HG03520 (cell line): ENCODE results near the gene RNF180.
"Not testable (repeated sequence)": the region's sequence is repeated elsewhere in the genome, so short reads cannot be mapped to it uniquely, and the experiment has no call there.

Source experiments
- ATAC-seq: cut with Tn5 transposase; IDR thresholded peaks from one replicate; pipeline ENCODE4 v1.9.1; 2021; ENCODE audit warnings: mild to moderate bottlenecking, moderate library complexity; ENCODE audit not compliant: unreplicated experiment

The RNF180 gene

DNA sequence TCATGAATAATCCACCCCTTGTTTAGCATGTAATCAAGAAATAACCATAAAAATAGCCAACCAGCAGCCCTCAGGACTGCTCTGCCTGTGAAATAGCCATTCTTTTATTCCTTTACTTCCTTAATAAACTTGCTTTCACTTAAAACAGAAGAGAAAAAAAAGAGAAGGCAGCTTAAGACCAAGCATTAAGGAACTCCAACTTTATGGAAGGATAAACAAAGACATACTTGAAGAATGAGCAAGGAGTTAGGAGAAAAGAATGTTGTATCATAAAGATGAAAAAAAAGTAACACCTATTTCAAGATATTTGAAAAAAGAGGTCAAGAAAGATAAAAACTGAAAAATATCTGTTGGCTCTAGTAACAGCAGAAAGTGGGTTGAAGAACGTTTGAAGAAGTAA lies 107.6 kb downstream of the RNF180 start:
- no peak for ATAC-seq

DNA sequence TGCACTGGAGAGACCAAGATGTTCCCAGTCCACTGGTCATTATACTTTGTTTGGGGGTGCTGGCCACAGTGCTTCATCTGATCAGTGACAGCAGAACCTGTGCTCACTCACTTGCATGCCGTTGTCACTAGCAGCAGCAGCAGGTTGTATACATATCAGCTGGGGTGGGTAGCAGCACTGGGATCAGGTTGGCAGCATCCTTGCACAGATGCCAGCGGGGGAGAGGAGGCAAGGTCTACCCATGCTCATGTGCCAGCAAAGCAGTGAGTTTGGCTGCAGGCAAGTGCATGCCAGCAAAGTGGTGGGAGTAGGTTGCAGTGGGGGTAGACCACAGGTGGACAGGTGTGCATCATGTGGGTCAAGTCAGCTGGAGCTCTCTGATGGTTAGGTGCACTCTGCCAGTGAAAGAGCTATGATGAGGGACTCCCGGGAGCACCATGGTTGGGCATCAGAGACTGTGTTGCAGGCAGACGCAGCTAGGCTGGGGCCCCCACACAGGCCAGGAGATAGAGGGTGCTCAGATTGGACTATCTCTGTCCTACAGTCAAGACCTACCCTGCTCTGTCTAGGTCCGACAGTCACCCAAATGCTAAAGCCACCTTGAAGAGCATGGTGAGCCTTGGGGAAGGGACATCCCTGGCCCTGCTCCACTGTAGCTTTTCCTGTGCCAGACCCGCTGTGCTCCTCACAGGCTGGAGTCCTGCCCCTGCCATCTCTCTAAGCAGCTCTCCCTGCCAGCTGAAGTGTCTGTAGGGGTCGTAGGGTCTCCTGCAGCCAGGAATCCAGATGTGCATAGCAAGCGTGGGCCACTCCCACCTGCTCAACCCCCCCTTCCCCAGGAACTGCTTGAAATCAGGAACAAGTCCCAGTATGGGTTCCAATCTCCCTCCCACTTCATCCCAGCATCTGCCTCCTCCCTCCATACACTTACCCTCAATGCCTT lies 119.8 kb downstream of the RNF180 start:
- ATAC-seq = no peak

DNA sequence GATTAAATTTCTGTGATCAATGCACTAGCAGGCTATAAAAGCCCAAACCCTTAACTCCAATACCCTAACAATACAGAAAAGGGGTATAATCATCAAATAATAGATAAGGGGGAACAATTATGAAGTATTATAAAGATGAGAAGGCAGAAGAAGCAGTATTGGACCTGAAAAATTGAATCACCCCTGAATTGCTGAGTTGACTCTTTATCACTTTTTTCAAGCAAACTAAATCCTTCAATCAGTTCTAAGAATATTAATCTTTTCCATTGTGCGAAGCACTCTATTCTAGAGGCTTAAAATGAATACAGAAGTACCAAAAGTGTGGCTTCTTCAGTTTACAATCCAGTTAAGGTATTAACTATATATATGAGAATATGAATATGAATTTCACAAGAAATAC lies 120.7 kb downstream of the RNF180 start:
- no peak for ATAC-seq

DNA sequence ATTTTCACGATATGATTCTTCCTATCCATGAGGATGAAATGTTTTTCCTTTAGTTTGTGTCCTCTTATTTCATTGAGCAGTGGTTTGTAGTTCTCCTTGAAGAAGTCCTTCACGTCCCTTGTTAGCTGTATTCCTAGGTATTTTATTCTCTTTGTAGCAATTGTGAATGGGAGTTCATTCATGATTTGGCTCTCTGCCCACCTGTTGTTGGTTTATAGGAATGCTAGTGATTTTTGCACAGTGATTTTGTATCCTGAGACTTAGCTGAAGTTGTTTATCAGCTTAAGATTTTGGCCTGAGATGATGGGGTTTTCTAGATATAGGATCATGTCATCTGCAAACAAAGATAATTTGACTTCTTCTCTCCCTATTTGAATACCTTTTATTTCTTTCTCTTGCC lies 122.9 kb downstream of the RNF180 start:
- not testable (repeated sequence) for ATAC-seq

DNA sequence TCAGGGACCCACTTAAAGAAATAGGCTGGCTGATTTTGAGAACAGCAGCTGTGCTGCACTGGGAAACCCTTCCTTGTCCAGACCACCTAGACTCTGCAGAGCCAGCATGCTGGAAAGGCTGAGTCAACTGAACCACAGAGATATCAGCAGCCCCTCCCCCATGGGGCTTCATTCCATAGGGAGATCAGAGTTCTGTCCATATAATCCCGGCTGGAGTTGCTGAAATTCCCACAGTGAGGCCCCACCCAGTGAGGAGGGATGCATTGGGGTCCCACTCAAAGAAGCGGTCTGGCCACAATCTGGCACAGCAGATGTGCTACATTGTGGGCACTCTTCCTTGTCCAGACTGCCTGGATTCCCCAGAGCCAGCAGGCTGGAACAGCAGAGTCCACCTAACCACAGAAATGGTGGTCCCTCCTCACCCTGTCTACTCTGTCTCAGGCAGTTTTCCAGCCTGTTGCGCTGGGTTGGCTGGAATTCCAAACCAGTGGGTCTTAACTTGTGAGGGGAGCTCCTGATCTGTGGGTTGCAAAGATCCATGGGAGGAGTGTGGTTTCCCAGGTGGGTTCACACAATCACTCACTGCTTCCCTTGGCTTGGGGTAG lies 127.1 kb downstream of the RNF180 start:
- no peak for ATAC-seq

DNA sequence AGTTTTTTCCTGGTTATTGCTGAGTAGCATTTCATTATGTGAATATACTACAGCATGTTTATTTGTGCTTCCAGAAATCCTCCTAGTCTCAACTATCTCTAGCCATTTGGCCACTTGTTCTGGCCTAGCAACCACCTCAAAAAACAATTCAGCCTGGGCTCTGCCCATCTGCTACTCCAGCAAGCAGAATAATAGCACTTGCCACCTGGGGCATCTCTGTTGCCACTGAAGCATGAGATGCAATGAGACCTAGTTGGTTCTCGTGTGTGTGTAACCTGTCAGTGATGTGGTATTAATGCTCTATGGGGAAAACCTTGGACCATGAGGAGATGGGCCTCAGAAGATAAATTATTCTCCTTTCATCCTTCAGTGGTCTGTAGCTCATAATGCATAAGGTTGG lies 129.5 kb downstream of the RNF180 start:
- ATAC-seq = no peak

DNA sequence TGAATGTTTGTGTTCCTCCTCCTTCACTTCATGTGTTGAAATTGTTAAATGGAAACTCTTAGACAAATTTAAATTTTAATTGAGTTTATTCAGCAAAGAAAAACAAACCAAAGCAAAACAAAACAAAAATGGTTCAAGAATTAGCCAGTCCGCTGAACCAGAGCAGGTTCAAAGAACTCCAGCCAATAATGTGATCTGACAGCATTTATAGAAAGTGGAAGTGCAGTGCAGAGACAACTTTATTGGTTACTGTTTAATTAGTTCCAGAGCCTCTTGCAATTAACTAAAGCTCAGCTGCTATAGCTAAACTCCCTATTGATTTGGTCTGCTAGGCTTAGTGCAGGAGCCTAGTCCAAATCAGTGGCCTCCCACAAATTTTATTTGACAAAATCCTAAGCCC lies 132.9 kb downstream of the RNF180 start:
- no peak for ATAC-seq

DNA sequence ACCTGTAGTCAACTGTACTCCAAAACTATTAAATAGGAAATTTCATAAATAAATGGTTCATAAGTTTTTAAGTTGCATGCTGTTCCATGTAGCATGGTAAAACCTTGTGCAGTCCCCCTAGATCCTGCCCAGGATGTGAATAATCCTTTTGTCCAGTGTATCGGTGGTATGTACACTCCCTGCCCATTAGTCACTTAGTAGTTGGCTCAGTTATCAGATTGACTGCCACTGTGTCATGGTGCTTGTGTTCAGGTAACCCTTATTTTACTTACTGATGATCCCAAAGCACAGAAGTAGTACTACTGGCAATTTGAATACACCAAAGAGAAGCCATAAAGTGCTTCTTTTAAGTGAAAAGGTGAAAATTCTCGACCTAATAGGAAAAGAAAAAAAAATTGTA lies 134.2 kb downstream of the RNF180 start:
- ATAC-seq = no peak

DNA sequence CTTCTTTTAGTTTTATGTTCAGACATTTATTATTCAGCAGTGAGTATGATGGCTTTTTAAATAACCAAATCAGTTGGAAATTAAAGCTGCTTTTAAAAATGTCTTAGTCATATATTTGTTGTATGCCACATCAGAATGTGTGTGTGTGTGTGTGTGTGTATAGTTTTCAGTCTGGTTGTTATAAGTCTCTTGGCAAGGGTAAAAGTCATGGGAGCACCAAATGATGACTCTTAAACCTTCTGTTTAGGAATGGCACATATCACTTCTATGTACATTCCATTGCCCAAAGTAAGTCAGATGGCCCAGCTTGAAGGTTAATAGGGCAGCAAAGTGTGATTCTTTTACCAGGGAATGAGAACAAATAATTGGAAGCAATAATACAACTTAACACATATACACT lies 135.9 kb downstream of the RNF180 start:
- ATAC-seq = no peak

DNA sequence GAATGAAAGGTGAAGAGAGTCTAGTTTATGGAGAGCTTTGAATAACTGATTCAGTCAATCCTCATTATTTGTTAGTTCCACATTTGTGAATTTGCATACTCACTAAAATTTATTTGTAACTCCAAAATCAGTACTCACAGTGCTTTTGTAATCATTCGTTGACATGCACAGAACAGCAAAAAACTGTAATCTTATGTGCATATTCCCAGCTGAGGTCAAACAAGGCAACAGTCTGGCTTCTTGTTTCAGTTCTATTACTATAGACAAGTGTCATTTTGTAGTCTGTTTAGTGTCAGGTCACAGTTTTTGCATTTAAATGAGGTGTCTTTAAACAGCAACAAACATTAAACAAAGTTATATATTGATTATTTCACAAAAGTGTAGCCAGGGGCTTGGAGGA lies 142.5 kb downstream of the RNF180 start:
- ATAC-seq = no peak

DNA sequence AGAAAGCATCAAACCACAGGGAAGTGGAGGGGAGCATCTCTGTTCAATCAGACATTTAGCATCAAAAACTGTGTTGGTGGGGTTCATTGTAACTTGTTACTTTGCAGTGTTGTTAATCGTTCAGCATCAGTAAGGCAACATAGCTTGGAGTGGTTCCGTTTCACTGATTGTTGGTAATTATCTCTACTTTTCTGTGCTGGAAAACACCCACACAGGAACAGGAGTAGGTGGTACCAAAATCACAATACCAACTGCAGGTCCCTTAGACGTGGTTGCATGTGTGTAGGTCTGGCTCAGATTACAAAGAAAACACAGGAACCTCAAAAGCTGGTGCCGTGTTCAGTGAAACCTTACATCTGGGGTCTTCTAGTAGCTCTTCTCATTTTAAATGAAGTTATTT lies 146.8 kb downstream of the RNF180 start:
- ATAC-seq = no peak

DNA sequence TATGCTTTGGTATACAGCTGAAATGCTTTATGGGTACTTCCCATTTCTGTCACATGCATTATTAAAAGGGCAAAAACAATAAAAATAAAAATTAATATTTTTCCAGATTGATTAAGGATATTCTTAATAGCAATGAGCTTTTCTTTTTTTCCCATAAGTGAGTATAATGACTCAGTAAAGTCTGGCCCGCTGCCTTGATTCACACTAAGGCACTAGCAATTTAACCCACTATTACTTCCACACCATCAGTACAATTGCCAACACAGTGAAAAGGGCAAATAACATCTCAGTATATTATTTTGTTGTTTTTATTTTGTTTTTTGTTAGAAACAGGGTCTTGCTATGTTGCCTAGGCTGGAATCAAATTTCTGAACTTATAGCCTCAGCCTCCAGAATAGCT lies 150.1 kb downstream of the RNF180 start:
- no peak for ATAC-seq

DNA sequence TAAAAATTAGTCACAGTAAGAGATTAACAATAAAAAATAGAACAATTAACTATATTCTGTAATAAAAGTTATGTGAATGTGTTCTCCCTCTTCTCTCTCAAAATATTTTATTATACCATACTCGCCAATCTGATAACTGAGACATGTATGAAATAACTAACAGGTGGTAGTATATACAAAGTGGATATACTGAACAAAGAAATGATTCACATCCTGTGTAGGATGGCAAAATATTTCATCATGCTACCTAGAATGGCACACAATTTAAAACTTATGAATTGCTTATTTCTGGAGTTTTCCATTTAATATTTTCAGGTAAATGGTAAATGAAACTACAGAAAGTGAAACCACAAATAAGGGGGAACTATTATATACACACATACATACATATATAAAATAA lies 152.5 kb downstream of the RNF180 start:
- ATAC-seq = no peak

DNA sequence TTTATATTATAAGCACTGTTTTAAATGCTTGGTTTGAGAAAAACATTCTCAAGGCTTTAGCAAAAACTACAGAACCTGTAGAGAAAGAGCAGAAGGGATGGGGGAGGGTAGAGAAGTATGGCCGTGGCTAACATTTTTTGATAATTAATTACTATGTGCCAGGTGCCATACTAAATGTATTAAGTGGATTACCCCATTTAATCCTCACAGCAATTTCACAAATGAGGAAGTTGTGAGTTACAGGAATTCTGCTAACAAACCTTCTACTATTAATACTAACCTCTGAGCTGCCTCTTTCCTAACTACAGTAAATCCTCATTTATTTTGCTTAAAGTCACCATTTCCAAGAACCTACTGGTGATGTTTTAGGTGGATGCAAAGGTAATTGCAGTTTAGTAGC lies 157.9 kb downstream of the RNF180 start:
- ATAC-seq = no peak

DNA sequence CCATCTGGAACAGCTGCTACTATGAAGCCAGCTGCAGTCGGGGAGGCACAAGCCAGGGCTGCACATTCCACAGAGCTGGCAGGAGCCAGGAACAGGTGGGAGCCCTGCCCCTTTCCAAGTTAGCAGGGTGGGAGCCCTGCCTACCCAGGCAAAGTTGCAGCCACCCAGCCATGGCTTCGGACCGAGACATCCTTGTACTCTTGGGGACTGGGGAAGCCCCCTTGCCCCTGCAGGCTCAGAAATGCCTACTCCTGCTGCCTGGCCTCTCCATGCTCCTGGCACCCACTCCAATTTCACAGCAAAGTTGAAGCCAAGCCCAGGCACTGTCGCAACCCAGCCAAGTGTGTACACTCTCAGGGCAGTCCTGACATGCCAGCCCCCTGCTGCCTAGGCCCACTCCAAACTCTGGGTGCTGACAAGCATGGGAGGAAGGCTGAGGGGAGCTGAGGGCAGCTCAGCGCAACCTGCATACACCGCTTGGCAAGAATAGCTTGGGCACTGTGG lies 165.1 kb downstream of the RNF180 start:
- no peak for ATAC-seq

DNA sequence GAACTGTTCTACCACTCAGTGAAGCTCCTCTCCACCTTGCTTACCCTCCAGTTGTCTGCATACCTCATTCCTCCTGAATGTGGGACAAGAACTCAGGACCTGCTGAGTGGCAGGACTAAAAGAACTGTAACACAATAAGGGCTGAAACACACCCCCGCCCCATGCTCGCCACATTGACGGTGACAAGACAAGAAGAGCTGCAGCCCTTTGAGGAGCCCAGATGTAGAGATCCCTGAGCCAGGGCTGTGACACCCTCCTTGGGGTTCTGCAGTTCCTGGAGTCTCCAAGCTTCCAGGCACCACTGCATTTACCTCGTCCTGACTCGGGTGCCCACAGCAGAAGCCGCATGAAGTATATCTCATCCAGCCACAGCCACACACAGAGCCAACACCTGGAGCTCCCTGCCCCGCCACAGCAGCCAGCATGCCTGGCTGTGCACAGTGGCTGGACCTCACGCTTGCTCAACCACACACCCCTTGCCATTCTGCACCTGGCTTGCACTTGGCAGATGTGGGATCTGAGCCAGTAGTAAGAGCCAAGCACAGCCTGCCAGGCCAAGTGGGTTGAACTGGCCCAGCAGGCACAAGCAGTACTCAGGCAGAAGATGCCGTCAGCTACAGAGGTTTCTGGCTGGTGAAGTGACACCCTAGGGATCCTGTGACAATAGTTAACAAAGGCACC lies 166.1 kb downstream of the RNF180 start:
- no peak for ATAC-seq

DNA sequence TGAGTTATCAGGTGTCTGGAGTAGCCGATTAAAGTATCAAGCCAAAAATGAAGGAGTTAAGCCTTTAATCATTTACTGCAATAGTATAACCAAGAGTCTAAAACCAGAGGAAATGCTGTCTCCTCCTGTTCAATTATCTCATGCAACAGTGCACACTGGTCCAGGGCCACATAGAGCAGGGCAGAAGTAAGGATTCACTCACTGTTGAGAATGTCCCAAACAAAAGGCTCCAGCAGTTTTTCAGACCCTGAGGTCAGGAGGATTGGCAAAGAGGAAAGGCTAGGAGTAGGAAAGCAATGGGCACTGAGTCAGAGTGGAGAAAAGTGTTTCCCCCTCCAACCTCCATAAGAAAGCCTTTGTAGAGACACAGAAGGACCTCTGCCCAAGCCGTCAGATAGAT lies 168.2 kb downstream of the RNF180 start:
- ATAC-seq = no peak

DNA sequence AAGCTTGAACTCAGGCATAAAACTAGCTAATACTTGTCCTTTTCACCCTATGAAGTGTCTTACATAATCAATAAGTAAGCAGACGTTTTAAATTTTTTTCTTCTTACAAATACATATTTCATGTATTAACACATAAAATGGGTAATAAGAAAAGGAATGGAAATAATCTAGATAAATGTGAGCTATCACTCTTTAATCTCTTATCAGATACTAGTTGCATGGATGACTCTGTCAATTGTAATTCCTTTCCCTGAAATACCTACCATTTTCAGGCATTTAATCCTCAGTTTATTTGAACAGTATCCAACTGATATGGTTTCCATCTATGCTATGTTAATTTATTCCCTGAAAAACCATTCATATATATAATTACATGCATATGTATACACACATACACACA lies 174.1 kb downstream of the RNF180 start:
- no peak for ATAC-seq

DNA sequence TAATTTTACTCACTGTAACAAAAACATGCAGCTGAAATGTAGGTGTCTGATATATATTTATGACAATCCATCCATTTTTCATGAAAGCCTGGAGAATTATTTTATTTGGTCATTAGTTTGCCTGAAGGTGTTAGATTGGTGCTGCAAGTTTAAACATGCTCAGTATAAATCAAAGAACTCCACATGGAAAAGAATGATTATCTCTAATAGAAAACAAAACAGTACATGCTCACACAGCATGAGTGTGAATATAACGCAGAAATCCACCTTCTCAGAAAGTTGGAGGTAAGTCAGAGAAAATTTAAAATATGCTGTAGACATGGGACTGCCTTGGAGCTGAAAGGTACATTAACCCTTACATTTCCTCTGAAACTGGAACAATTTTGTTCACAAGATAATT lies 174.7 kb downstream of the RNF180 start:
- no peak for ATAC-seq

DNA sequence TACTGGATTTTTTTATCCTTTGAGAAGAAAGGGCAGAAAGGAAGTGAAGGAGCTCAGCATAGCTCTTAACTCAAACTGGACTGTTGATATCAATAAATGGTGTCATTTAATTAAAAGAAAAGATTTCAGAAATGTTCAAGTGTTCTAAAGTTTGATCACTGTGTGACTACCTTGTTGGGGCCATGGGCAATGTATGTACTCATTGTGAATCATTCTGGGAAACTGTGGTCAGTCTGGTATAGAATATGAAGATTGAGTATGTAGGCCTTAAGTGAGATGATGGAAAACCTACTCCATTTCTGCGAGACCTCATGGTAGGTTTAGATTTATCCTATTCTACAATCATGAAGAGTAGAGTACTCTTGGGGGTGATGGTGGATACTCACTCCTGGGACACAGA lies 175.7 kb downstream of the RNF180 start:
- ATAC-seq = no peak

DNA sequence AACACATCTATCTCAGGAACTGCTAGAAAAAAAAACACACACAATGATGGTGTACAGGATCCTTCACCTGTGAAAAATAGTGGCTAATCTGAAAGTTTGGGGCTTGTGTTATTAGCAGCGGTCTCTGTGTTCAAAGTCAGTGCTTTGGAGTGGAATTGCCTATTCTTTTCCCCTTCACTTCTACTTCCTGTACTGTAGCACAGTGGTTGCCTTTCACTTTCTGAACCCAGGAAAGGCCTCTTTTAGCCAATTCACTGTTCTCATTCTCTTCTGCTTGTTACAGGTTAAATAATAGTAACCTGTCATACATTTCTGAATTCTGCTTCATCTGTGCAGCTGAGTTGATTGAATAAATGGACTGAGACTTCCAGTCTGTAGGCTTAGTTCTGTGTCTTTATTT lies 178.9 kb downstream of the RNF180 start:
- ATAC-seq = no peak

DNA sequence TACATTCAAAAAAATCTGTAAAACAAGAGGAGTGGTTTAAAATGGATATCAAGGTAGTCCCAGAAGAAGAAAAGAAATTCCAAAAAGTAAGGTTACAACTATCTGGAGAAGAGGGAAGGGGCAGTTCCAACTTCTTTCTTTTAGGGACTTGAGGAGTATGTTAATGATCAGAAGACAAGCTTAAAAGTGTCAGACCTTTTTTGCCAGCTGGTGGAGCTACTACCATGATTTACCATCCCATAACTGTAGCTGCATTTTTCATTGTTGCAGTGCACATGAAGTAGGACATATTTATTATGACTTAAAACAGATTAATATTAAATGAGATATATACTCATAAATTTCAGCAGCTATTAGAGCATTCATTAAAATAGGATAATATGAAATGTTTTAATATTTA lies 181.7 kb downstream of the RNF180 start:
- no peak for ATAC-seq
